OCI-LY7 (cell line): ENCODE measurements around the gene SLIT3.

ENCODE experiments used
- CTCF ChIP-seq: fragments of 200-600 bp; sonication (generic); conservative IDR thresholded peaks from 2 replicates; pipeline ENCODE4 v1.5.1; 2014; ENCODE audit warnings: mild to moderate bottlenecking, antibody characterized with exemption, low read length, moderate library complexity, mixed read lengths
- EZH2phosphoT487 ChIP-seq: fragments of 200-600 bp; sonication (generic); IDR thresholded peaks from 2 replicates; pipeline ENCODE4 v1.6.1; 2018; ENCODE audit warnings: low read depth, borderline replicate concordance, mild to moderate bottlenecking, mixed run types, antibody characterized with exemption, low read length, moderate library complexity, mixed read lengths

- TF ChIP-seq EZH2phosphoT487 (no peak), CTCF (no peak)
These were observed 359.0 kb downstream of the SLIT3 start for GRCh38 chr5:168941901-168942300.
